HG02884 (cell line): Measurements from ENCODE around the gene RASAL2.
"Not testable (repeated sequence)": the region's sequence is repeated elsewhere in the genome, so short reads cannot be mapped to it uniquely, and the experiment has no call there.

Experiments used
- ATAC-seq: cut with Tn5 transposase; IDR thresholded peaks from one replicate; pipeline ENCODE4 v1.9.1; 2021; ENCODE audit warnings: mild to moderate bottlenecking, moderate library complexity; ENCODE audit not compliant: unreplicated experiment

The RASAL2 gene

GRCh38 chr1:178500091-178500770, 406.3 kb downstream of the RASAL2 start:
- ATAC-seq, result no peak

- ATAC-seq, result no peak
Measured at GRCh38 chr1:178500936-178501554, 407.1 kb downstream of the RASAL2 start.

- peak; percentile 84 for ATAC-seq
Measured at GRCh38 chr1:178501705-178502329, 407.9 kb downstream of the RASAL2 start.

- no peak for ATAC-seq
Measured at GRCh38 chr1:178502330-178502714, 408.4 kb downstream of the RASAL2 start.

- ATAC-seq, result no peak
Measured at GRCh38 chr1:178502856-178503255, 409.0 kb downstream of the RASAL2 start.

- ATAC-seq, result not testable (repeated sequence)
Measured at GRCh38 chr1:178503316-178503715, 409.4 kb downstream of the RASAL2 start.

GRCh38 chr1:178503849-178504248, 409.9 kb downstream of the RASAL2 start:
- no peak for ATAC-seq

GRCh38 chr1:178504286-178504685, 410.4 kb downstream of the RASAL2 start:
- no peak for ATAC-seq

GRCh38 chr1:178506177-178506576, 412.3 kb downstream of the RASAL2 start:
- no peak for ATAC-seq

GRCh38 chr1:178506669-178507068, 412.8 kb downstream of the RASAL2 start:
- ATAC-seq, result no peak

- ATAC-seq, result no peak
Measured at GRCh38 chr1:178509414-178510007, 415.6 kb downstream of the RASAL2 start.

- no peak for ATAC-seq
Measured at GRCh38 chr1:178510155-178510554, 416.3 kb downstream of the RASAL2 start.

- ATAC-seq, result no peak
Measured at GRCh38 chr1:178512566-178513277, 418.8 kb downstream of the RASAL2 start, which contains the start of gene TEX35. Gene TEX35 (plus strand): TSS chr1:178513109. CDS start chr1:178513189, 80 bp downstream.

GRCh38 chr1:178513278-178513983, 419.5 kb downstream of the RASAL2 start:
- no peak for ATAC-seq

GRCh38 chr1:178516110-178516509, 422.2 kb downstream of the RASAL2 start:
- ATAC-seq, result no peak

- no peak for ATAC-seq
Measured at GRCh38 chr1:178518894-178519293, 425.0 kb downstream of the RASAL2 start.

- ATAC-seq, result no peak
Measured at GRCh38 chr1:178520803-178521202, 426.9 kb downstream of the RASAL2 start.

GRCh38 chr1:178521241-178521640, 427.3 kb downstream of the RASAL2 start:
- no peak for ATAC-seq

- ATAC-seq, result no peak
Measured at GRCh38 chr1:178527117-178527516, 433.2 kb downstream of the RASAL2 start.

GRCh38 chr1:178528228-178528952, 434.5 kb downstream of the RASAL2 start:
- no peak for ATAC-seq
